Left cardiac atrium (tissue), 4 donors: ENCODE results near the gene RMI2. TPM values are rescaled to one million over a fixed set of nuclear protein-coding genes. Genes with fewer than 3 reads are reported as not detected.

ENCODE experiments used
- ATAC-seq, 2 donors: fragments of 200-7000 bp; cut with Tn5 transposase; one replicate each; pipeline ENCODE4 v1.9.1; 2020; ENCODE audit warnings: mild to moderate bottlenecking in 2 of 2, moderate library complexity in 2 of 2
- DNase-seq: peaks from one replicate; pipeline ENCODE4 v3.0.0-alpha.2; 2020
- intact Hi-C, 2 donors: fragments of 100-400 bp; cut with DNase I; formaldehyde crosslinking; loops; one replicate each; pipeline versions ENCODE4 v1.14.1 to v1.15.1; 2022 to 2023
- total RNA-seq, 2 donors: library from RNA; stranded (reverse); fragmentation: NEBNext Ultra II Directional; extraction: Animal tissue kit (Norgen Biotek cat#: 25700); gene quantifications; one replicate each; pipeline ENCODE4 v1.2.1, GENCODE V29; 2021
- donor health status: DM: no; HTN: yes; CAD: no.
- donor health status: DM: no; HTN: yes; CAD: no; lungs with severe emphysema.
- donor health status: DM: yes; HTN: yes; CAD: no.
- donor health status: Dilated cardiomyopathy.

RMI2 gene
- total RNA-seq, 2 donors from 2014 or later, result 0.60 to 2.4 TPM

- intact Hi-C loops, result no loop called here
- ATAC-seq, result no peak
Observed at GRCh38 chr16:11348737-11349598, 3.7 kb downstream of the RMI2 start.

DNA sequence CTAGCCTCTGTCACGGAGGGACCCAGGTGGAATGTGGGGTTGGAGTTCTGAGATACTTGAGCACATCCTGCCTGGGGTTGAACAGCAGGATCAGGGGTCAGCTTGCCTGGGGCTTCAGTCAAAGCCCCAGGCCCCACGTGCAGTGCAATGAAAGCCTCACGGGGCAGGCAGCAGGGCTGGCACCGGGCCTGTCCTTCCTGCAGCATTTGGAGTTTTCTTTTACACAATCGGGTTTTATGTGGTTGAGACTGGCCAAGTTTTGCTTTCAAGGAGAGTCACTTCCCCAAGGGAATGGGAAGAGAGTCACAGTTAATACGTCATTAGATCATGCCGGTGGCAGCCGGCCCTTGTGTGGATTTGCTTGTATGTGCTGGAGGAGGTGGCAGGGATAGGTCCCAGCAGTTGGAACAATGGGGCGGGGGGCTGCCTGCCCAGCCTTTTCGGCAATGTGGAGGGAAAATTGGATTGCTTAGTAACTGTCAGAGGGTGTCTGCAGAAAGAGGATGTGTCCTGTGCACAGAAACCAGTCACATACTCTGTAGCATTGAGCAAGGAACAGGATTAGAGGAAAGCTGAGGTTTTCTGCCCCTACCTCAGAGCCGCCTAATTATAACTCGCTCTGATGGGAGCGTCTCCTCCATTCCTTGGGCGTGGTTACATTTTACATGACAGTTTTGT is 4.5 kb downstream of the RMI2 start:
- ATAC-seq, result peak; percentile 43 to 66
- DNase-seq, result peak; percentile 55
- intact Hi-C loops, result loop anchor here (10.0 kb wide), 2 partner anchors 95 to 385 kb away; partner anchors contain the start of gene SOCS1 (in 1 of the 2)

More at GRCh38 chr16:11348737-11349598, 3.7 kb downstream of the RMI2 start:
- no peak for DNase-seq

GRCh38 chr16:11350519-11350918 is 5.3 kb downstream of the RMI2 start:
- no peak for ATAC-seq
- DNase-seq, result no peak
- intact Hi-C loops, result loop anchor here (10.0 kb wide), 2 partner anchors 96 to 386 kb away; partner anchors contain the start of gene SOCS1 (in 1 of the 2)

- intact Hi-C loops, result loop anchor here (10.0 kb wide), 2 partner anchors 96 to 386 kb away; partner anchors contain the start of gene SOCS1 (in 1 of the 2)
- ATAC-seq (no peak), DNase-seq (no peak)
Observed at GRCh38 chr16:11350921-11351335, 5.7 kb downstream of the RMI2 start.

DNA sequence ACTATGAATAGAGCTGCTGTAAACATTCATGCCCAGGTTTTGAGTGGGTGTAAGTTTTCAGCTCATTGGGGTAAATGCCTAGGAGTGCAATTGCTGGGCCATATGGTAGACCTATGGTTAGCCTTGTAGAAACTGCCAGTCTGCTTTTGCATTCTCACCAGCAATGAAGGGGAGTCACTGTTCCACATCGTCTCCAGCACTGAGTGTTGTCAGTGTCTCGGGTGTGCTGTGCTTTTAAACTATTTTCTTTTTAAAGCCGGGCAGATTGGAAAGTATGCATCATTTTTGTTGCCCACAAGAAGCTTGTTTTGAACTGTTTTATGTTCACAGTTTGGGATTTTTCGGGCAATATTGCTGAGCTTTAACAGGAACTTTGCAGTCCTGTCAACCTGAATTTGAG is 7.9 kb downstream of the RMI2 start:
- DNase-seq (no peak), ATAC-seq (no peak)
- intact Hi-C loops, result loop anchor here (10.0 kb wide), 2 partner anchors 98 to 388 kb away; partner anchors contain the start of gene SOCS1 (in 1 of the 2)

DNA sequence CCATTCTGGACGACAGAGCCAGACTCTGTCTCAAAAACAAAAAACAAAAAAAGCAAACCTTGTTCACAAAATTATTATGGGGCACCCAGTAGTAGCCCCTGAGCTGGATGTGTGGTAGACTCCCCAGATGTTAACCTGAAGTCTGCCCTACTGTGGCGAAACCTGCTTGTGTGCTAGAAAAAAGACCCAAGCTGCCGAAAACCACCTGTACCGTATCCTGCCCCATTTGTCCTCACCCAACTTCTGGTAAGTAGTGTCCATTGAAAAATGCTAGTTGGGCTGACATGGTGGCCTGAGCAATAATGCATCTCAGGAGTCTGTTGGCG is 9.1 kb downstream of the RMI2 start:
- intact Hi-C loops, result loop anchor here (10.0 kb wide), 2 partner anchors 100 to 390 kb away; partner anchors contain the start of gene SOCS1 (in 1 of the 2)
- DNase-seq, result no peak
- no peak for ATAC-seq

GRCh38 chr16:11354733-11355574 is 9.7 kb downstream of the RMI2 start:
- intact Hi-C loops, result loop anchor here (5.0 to 10.0 kb wide), 3 partner anchors 100 to 390 kb away; partner anchors contain the start of gene SOCS1 (in 1 of the 2)
- no peak for ATAC-seq
- DNase-seq, result no peak

GRCh38 chr16:11355862-11356261 is 10.6 kb downstream of the RMI2 start:
- intact Hi-C loops, result loop anchor here (5.0 to 10.0 kb wide), 3 partner anchors 101 to 391 kb away; partner anchors contain the start of gene SOCS1 (in 1 of the 2)
- no peak for ATAC-seq

GRCh38 chr16:11356573-11357331 is 11.5 kb downstream of the RMI2 start:
- DNase-seq, result peak; percentile 74
- intact Hi-C loops, result loop anchor here (5.0 to 10.0 kb wide), 3 partner anchors 102 to 392 kb away; partner anchors contain the start of gene SOCS1 (in 1 of the 2)
- peak; percentile 51 to 64 for ATAC-seq

More at GRCh38 chr16:11355862-11356261, 10.6 kb downstream of the RMI2 start:
- no peak for DNase-seq

GRCh38 chr16:11358531-11358930 is 13.3 kb downstream of the RMI2 start:
- intact Hi-C loops, result loop anchor here (5.0 to 10.0 kb wide), 3 partner anchors 104 to 394 kb away; partner anchors contain the start of gene SOCS1 (in 1 of the 2)
- ATAC-seq (no peak), DNase-seq (no peak)

- intact Hi-C loops, result loop anchor here (5.0 to 10.0 kb wide), 3 partner anchors 105 to 395 kb away; partner anchors contain the start of gene SOCS1 (in 1 of the 2)
- ATAC-seq, result no peak
- DNase-seq, result no peak
Observed at GRCh38 chr16:11359370-11359769, 14.1 kb downstream of the RMI2 start.

DNA sequence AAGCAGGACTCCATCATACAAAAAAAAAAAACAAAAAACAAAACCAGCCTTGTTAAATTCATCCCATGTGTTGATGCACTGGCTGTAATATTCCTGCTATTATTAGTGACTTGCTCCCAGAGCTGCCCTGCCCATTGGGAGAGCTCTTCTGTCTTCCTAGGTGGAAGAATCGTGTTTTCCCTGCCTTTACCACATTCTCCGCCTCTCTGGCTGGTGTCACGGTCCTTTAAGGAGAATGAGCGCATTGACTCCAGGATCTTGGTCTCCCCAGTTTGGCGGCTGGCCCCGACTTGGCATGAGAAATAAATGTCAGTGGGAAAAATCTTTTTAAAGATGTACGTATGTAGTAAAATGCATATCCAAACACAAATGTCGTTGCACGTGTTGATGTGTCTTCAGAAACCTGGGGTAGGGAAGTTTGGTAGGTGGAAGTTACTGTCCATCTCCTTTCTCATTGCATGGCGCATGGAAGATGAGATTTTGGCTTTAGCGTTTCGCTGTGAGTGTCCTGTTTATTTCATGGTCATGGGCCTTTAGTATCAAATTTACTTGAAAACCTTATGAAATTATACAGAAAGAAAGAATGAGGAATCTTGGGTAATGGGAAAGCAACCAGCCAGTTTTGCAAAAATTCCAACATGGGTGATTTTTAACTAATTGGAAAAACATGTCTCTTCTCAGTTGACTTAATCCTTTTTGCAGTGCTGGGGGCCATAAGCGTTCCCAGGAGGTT is 15.5 kb downstream of the RMI2 start:
- ATAC-seq (no peak), DNase-seq (no peak)
- intact Hi-C loops, result no loop called here

DNA sequence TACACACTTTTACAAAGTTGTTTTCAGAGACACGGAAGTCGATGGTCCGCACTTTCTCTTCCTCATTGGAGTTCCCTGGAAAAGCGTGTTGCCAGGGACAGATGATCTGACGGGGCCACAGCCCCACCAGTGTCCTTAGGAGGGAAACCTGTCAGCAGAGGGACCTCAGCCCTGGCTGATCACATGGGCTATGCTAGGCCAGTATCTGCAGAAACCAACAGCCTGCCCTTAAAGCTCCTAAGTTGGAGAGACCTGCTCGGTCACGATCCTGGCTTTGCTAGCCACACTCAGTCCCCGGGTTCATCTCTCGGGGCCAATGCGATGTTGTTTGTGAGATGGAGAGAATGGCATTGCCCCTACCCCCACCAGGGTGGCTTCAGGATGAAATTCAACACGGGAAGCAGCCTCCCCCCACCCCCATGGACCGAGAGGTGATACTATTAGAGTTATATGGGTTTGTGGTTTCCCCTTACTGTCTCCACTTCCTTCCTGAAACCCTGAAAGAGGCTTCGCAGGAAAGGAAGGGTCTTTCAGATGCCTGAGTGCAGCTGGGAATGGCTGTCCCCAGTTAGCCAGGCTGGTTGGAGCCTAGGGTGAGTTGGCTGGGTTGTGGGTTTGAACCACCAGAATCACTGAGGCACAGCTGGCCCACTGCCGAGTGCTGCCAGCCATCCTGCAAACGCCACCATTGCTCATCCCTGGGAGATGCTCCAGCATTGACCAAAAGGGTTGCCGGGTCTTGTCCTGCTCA is 16.6 kb downstream of the RMI2 start:
- DNase-seq (no peak), ATAC-seq (no peak)
- intact Hi-C loops, result no loop called here

GRCh38 chr16:11363927-11364258 is 18.6 kb downstream of the RMI2 start:
- ATAC-seq (no peak), DNase-seq (no peak)
- intact Hi-C loops, result no loop called here

DNA sequence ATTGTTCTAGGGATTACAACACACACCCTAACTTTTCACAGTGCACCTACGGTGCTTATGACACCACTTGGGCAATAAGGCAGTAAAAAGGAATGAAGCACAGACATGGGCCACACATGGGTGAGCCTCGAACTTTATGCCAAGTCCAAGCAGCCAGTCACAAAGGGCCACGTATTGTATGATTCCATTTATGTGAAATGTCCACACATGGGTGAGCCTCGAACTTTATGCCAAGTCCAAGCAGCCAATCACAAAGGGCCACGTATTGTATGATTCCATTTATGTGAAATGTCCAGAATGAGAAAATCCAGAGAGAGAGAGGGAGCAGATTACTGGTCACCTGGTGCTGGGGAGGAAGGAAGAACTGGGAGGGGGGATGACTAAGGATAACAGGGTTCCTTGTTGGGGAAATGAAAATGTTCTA is 22.2 kb downstream of the RMI2 start:
- no peak for DNase-seq
- intact Hi-C loops, result no loop called here
- ATAC-seq, result no peak

DNA sequence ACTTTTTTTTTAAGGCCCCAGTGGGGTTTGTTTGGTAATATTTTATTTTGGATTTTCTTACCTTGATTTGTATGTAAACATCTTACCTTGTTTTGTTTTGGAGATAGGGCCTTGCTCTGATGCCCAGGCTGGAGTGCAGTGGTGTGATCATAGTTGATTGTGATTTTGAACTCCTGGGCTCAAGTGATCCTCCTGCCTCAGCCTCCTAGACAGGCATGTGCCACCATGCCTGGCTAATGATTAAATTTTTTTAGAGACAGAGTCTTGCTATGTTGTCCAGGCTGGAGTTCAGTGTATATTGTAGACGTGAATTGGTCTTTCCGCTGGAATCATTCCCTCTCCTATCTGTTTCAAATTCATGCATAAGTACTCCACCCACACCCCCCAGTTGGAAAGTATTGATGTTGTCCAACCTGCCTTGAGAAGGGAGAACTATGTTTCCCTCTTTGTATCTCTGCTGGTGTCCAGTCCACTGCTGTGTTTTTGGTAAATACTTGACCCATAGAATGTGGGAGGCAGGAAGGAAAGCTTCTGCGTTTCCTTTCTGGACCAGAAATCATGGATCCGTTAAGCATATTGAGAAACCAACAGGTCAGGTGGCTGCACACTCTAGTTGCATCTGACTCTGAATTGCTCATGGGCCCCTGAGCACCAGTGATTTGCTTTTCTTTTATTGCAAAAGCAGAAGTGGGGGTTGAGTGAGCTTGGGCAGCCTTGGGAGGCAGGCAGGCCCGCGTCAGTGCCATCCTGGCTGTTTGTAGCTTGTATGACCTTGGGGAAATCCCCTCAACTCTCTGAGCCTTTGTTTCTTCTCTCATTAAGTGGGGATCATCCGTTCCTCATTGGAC is 25.0 kb downstream of the RMI2 start:
- intact Hi-C loops, result no loop called here
- ATAC-seq (peak in 1 of 2 donors; percentile 62), DNase-seq (peak; percentile 18)
